ENCODE results near the gene RASL11B.

DNA sequence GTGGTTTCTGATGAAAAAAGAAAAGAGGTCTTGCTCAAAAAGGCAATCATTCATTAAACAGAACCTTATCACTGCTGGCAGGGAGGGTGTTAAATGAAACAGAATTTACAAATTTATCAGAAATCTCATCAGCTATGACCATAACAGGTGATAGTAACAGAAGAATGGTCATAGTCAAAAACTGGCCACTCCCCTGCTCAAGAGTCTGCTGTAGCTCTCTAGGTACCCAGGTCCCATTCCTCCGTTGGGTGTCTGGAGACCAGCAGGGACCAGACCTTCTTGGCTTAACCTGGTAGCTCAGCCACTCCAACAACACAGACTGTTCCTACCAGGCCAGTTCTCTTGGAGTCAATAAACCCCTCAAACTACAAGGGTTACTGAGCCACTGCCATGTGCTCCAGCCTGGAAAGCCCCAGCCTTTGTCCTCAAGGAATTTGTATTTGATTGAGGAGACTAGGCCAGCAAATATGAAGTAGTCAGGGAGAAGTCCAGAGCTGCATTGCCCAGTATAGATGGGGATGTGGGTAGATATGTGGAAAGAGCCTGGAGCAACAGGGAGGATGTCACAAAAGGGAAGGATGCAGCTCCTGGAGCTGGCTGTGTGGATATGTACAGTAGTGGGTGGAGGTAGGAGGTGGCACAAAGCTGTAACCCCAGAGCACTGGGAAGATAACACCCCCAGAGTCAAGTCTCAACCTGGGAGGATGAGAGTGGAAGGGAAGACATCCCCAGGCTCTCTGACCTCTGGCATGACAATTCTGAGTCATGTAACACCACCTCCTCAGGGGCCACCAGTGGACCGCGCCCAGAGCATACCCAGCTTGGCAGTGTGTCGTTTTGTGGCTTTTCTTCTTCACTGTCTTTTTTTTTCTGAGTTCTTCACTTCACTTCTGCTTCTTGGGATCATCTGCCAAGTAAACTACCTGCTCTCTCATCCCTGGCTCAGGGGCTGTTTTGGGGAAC is 21.9 kb downstream of the RASL11B start:
- TF ChIP-seq POLR2A (IDR thresholded peaks at IDR 0.05) = no peak
- TF ChIP-seq, protein P1, sequence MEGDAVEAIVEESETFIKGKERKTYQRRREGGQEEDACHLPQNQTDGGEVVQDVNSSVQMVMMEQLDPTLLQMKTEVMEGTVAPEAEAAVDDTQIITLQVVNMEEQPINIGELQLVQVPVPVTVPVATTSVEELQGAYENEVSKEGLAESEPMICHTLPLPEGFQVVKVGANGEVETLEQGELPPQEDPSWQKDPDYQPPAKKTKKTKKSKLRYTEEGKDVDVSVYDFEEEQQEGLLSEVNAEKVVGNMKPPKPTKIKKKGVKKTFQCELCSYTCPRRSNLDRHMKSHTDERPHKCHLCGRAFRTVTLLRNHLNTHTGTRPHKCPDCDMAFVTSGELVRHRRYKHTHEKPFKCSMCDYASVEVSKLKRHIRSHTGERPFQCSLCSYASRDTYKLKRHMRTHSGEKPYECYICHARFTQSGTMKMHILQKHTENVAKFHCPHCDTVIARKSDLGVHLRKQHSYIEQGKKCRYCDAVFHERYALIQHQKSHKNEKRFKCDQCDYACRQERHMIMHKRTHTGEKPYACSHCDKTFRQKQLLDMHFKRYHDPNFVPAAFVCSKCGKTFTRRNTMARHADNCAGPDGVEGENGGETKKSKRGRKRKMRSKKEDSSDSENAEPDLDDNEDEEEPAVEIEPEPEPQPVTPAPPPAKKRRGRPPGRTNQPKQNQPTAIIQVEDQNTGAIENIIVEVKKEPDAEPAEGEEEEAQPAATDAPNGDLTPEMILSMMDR (IDR thresholded peaks at IDR 0.05) = no peak

Measured in Peyer's patch (tissue), 4 donors.